NCI-H146 (cell line): ENCODE results near the gene GRB2.
"Not testable (repeated sequence)": the region's sequence is repeated elsewhere in the genome, so short reads cannot be mapped to it uniquely, and the experiment has no call there.

Source experiments
- DNase-seq: peaks from one replicate; lab custom pipeline; 2025; lab: John Stamatoyannopoulos, UW

Gene GRB2

DNA sequence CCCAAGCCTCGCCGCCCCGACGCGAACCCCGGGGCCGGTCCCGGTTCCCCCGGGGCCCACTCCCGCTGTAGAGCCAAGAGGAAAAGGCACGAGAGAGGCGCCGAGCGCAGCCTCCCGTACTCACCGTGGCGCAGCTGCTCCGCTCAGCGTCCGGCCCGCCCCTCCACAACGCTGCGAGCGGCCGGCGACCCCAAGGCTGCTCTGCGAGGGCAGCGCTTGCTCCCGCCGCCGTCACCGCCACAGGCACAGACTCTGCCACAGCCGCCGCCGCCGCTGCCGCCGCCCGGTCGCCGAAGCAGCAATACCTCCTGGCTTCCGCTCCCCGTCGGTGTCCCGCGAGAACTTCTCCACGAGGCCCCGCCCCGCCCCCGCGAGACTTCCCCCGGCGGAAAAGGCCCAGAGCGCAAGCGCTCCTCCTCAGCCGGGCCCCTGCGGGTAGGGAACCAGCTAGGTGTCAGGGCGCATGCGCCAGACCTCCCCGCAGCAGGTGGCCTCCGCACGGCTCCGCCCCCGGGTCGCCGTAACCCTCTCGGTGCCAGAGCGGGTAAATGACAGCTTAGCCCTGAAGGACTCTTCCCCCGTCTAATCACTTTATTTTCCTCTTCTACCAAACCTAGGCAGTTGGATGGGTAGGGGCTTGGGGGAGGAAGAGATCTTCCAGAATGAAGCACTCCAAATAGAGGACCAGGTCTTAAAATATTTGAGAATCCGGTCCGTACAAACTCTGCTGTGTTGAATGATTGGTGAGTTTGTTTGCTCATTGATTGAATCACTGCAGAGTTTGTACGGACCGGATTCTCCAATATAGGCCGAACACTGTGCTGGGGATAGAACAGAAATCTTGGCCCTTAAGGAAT lies at the start of gene GRB2:
GRB2 (minus strand) TSS at position 314 of the 857 bp plus-strand sequence. CDS start 12,050 bp downstream, outside the sequence.
- DNase-seq = peak; percentile 94

DNA sequence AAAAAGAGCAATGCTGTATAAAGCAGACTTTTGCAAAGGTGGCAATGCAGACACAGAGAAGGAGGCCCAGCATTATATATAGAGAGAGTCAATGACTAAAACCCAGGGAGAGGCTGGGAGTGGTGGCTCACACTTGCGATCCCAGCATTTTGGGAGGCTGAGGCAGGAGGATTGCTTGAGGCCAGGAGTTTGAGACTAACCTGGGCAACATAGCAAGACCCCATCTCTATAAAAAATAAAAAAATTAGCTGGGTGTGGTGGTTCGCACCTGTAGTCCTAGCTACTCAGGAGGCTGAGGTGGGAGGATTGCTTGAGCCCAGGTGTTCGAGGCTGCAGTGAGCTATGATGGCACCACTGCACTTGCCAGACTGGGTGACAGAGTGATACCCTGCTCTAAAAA lies 49.2 kb upstream of the GRB2 start:
- DNase-seq = not testable (repeated sequence)

DNA sequence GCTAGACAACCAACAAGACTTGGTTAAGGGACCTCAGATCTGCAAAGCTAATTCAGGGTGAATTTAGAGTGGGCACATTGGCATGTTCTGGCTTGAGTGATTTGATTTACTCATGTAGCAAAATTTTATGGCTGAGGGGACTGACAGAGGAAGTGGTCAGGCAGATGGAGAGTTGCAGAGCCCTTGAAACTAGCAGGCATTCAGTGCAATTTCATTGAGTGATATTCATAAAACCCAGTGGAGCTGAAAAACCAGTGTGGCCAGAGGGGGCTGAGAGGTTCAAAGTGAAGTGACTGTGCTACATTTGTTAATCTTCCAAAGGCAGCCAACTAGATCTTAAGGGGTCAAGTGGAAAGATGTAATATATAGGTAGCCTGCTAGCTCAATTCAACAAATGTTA lies 48.7 kb upstream of the GRB2 start:
- DNase-seq = no peak

DNA sequence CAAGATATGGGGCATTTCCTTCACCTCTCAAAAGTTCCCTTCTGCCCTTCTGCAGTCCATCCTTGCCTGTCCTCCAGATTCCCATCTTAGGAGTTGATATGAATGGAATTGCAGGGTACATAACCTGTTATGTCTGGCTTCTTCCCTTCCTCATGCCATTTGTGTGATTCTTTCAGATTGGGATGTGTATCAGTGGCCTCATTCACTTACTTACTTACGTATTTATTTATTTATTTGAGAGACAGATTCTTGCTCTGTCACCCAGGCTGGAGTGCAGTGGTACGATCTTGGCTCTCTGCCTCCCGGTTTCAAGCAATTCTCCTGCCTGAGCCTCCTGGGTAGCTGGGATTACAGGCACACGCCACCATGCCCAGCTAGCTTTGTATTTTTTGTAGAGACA lies 44.8 kb upstream of the GRB2 start:
- DNase-seq = no peak

DNA sequence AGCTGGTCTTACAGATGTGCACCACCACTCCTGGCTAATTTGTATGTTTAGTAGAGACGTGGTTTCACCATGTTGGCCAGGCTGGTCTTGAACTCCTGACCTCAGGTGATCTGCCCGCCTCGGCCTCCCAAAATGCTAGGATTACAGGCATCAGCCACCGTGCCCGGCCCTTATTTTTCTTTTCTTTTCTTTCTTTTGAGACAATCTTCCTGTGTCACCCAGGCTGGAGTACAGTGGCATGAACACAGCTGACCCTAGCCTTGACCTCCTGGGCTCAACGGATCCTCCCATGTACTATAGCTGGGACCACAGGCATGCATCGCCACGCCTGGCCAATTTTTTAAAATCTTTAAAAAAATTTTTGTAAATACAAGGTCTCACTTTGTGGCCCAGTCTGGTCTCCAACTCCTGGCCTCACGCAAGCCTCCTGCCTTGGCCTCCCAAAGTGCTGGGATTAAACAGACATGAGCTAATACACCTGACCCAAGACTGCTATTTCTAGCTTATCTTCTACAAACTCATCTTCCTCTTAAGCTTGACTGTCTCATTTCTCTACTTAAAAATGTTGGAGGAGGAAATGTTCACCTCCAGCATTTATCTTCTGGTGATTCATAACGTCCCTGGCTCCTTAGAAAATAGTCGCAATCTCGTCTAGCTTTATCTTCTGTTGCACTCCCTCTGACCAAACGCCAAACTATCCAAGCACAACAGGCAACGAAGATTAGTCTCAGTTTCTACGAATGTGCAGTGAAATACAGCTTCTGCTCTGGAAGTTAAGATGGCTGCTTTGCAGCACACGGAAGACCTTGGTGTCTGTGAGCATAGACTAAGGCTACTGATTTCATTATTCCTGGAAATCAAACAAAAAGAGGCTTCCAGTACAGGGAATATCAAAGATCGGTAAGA lies 42.7 kb upstream of the GRB2 start:
- no peak for DNase-seq

DNA sequence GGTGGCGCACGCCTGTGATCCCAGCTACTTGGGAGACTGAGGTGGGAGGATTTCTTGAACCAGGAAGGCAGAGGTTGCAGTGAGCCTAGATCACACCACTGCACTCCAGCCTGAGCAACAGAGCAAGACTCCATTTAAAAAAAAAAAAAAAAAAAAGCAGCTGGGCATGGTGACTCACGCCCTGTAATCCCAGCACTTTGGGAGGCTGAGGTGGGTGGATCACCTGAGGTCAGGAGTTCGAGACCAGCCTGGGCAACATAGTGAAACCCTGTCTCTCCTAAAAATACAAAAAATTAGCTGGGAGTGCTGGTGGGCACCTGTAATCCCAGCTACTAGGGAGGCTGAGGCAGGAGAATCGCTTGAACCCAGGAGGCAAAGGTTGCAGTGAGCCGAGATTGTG lies 40.4 kb upstream of the GRB2 start:
- DNase-seq = not testable (repeated sequence)

DNA sequence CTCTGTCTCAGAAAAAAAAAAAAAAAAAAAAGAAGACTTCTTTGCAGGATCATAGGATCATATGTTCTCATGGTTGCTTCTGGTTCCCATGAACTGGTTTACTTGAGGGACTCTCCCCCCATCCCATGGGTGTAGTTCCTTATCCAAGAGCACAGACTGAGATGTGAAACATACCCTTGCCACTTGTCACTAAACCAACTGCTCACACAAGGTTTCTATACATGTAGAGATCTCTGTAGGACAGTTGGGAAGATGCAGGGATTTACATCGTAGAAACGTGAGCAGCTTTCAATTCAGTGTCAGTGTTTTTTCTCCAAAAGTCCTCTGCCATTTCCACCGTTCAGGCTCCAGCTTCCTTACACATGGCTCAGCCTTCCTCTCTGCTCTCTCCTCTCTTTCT lies 39.8 kb upstream of the GRB2 start:
- DNase-seq = no peak

DNA sequence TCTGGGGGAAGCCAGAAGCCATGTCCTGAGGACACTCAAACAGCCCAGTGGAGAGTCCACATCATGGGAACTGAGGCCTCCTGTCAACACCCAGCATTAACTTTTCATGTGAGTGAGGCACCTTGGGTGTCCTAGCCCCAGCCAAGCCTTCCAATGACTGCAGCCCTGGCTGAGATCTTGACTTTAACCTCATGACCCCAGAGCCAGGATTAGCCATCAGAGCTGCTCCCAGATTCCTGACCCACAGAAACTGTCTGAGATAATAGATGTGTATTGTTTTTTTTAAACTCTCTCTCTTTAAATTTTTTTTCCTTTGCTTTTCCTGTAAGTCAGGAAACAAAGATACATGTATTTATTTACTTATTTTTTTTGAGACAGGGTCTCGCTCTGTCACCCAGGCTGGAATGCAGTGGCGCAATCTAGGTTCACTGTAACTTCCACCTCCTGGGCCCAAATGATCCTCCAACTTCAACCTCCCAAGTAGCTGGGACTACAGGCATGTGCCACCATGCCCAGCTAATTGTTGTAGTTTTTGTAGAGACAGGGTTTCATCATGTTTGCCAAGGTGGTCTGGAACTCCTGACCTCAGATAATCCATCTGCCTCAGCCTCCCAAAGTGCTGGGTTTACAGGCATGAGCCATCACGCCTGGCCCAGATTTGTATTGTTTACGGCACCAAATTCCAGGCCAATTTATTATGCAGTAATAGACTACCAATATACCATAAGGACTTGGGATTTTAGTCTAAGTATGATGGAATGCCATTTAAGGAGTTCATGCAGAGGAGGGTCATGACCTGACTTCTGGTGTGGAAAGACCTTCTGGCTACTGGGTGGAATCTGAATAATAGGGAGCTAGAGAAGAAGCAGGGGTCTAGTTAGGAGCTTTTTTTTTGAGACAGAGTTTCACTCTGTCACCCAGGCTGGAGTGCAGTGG lies 37.0 kb upstream of the GRB2 start:
- no peak for DNase-seq

DNA sequence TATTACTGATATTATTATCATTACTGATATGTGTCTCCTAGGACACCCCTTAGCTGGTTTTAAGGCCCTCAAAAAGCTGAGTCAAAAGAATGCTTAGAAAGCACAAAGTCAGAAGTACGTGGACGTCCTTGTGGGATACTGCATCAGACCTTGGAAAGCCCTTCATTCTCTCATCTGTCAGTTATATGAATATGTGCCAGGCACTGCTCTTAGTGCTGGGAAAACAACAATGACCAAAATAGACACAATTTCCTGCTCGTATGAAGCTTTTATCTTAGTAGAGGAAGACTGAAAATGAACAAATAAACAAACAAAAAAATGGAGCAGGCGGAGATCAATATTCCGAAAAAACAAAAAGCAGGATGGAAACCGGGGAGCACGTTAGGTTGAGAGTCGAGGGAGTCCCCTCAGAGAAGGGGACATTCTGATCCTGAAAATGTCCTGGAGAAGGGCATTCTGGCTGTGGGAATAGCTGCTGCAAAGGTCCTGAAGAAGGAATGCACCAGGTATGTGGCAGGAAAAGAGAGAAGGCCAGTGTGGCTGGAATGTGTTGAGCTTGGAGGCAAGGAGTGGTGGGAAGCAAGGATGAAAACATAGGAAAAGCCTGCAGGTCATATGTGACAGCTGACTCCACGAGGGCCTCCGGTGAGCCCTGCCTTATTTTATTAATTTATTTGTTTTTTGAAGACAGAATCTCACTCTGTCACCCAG lies 35.4 kb upstream of the GRB2 start:
- DNase-seq = no peak

DNA sequence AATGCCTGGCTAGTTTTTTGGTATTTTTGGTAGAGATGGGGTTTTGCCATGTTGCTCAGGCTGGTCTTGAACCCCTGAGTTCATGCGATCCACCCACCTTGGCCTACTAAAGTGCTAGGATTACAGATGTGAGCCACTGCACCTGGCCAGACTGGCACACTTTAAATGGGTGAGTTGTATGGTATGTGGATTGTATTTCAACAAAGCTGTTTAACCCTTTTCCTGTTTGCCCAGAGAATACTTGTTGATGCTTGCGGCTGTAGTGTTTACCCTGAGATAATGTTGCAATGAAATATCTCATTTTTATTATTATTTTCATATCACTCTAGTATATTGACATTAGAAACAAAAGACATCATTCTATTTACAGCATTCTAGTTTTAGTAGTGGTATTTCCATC lies 33.8 kb upstream of the GRB2 start:
- no peak for DNase-seq

DNA sequence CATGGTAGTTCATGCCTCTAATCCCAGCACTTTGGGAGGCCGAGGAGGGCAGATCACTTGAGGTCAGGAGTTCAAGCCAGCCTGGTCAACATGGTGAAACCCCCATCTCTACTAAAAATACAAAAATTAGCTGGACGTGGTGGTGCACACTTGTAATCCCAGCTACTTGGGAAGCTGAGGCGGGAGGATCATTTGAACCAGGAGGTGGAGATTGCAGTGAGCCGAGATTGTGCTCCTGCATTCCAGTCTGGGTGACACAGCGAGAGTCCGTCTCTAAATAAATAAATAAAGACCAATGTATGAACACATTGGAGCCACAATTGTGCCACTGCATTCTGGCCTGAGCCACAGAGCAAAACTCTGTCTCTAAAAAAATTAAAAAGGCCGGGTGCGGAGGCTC lies 31.9 kb upstream of the GRB2 start:
- not testable (repeated sequence) for DNase-seq

DNA sequence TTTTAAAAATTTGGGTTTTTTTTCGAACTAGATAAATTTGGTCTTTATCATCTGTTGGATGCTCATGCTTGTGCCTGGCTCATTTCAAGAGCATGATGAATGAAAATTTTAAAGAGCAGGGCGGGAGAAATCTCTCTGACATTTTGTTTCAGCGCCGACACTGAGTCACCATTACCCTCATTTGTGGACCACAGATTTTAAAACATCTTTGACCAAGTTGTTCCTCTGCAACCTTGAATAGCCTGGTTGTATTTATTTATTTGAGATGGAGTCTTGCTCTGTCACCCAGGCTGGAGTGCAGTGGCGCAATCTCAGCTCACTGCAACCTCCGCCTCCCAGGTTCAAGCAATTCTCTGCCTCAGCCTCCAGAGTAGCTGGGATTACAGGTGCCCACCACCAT lies 29.0 kb upstream of the GRB2 start:
- DNase-seq = not testable (repeated sequence)

DNA sequence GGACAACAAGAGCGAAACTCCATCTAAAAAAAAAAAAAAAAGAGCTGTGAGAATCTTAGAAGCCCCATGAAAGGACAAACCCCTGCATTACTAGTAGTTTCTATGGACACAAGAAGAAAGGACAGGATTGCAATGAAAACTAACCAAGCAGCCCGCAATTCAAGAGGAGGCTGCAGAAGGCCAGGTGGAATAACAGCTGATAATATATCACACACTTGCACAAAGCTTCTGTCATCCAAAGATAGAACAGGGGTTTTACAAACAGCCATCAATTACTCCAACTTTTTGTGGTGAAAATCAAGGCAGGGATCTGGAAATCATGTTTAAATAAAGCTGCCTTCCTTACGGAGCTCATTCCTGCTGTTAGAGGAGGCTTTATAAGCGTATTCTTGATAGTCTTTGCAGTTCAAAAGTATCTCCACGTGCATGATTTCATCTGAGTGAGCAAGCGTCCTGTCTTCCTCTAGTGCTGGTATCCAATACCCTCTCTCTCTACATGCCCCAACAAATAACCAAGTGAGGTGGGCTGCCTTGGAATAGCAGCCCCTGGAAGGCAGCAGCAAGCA lies 27.8 kb upstream of the GRB2 start:
- no peak for DNase-seq

DNA sequence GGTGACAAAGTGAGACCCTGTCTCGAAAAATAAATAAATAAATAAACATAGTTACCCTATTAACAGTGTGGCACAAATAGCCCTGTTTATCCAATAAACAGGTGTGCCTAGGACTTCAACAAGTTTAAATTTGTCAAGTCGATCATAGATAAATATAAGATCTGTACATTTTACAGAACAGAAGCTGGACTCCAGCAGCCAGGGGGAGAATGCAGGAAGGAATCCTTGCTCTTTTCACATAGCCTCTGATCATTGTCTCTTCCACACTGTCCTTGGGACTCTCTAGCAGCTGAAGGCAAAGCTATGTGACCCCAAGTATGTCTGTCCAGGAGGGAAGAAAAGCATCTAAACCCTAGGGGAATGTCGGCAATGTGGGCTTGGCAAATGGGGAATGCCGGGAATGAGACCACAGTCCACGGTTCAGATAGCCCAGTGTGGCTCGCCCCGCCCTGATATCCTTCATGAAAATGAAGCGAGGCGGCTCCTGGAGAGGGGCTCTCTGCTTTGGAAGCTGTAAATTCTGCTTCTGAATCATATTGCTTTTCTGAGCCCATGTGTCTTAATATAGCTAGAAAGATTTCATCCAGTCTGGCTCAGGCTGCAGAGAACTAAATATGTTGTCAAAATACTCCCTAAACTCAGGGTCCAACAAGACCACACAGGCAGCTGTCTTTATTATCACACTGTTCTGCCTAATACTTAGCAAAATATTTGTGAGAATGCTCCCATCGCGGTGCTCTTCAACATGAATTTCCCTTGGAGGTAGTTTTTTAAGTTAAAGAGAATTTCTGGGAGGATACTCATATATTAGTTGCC lies 24.9 kb upstream of the GRB2 start:
- no peak for DNase-seq

DNA sequence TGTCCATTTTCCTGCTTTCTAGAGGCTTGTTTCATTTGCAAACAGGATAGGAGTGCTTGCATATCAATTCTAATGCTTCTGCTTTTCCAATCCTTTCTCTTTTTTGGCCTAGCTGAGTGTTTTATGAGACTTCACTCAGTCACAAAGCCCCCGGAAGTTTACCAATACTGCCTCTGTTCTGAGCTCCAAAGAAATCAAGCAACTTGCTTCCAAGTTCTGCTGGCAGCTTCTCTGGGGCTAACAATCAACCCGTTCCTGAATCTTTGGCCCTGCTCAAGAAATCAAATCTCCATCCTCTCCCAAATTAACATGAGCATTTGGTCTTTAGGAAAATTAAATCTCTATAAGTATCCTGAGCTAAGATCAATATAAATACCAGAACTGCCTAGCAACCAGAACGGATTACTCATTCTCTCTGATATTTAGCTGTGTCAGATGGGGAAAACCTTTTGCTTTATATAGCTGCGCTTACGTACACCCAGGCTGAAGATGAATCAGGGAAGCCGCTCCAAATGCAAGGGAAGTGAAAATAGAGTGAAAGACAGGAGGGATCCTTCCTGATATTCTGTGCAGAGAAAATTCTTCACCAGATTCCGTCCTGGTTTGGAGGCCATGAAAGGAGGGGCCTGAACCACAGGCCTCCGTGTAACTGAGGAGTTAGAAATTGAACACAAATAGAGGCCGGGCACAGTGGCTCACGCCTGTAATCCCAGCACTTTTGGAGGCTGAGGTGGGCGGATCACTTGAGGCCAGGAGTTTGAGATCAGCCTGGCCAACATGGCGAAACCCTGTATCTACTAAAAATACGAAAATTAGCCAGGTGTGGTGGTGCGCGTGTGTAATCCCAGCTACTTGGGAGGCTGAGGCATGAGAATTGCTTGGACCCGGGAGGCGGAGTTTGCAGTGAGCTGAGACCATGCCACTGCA lies 23.3 kb upstream of the GRB2 start:
- DNase-seq = no peak

DNA sequence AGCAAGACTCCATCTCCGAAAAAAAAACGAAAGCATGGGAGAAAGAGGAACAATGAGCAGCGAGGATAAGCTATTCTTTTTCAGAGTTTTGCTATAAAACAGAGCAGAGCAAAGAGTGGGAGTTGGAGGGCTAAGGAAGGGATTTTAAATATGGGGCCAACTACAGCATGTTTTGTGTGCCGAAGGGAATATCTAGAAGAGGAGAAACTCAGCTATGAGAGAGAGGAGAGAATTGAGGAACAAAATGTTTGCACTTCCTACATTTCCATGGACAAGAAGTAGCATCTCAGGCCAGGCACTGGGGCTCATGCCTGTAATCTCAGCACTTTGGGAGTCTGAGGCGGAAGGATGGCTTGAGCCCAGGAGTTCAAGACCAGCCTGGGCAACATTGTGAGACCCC lies 13.1 kb upstream of the GRB2 start:
- DNase-seq = no peak

DNA sequence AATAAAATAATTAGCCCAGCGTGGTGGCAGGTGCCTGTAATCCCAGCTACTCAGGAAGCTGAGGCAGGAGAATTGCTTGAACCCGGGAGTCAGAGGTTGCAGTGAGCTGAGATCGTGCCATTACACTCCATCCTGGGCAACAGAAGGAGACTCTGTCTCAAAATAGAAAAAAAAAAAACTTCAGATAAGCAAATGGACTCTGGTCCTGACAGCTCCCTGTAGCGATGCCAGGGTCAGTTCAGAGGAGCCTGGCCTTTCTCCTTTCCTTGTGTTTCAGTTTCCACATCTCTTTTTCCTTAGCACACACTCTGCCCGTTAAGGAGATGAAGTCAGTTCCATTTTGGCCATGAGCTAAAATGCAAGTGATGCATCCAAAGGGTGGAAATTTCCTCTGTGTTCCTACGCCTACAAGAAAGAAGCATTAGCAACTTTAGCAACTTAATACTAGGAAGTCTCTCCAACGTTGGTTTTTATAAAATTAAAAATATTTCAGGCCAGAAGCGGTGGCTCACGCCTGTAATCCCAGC lies 11.6 kb upstream of the GRB2 start:
- DNase-seq = no peak

DNA sequence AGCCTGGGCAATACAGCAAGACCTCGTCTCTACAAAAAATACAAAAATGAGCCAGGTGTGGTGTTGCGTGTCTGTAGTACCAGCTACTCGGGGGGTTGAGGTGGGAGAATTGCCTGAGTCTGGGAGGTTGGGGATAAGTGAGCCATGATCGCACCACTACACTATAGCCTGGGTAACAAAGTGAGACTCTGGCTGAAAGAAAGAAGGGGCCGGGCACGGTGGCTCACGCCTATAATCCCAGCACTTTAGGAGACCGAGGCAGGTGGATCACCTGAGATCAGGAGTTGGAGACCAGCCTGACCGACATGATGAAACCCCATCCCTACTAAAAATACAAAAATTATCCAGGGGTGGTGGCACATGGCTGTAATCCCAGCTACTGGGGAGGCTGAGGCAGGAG lies 10.5 kb upstream of the GRB2 start:
- no peak for DNase-seq

DNA sequence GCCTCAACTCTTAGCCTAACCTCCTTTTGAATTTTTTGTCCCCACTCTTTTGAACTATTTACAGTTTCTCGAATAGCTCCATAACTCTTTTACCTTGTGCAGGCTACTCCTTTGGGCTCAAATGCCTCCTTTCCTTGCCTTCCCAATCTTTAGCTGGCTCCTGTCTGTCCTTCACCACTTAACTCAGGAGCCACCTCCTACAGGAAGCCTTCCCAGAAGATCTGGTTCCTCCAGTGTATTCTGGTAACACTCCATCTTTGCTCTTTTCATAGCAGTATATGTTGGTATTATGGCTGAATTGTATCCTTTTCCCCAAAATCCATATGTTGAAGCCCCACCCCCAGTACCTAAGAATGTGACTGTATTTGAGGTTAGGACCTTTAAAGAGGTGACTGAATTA lies 9.0 kb upstream of the GRB2 start:
- no peak for DNase-seq
